Measurements from ENCODE around the gene CFL1.
A peak's percentile ranks its signal among the peaks of the same experiment; 100 is the strongest.
"Not testable (repeated sequence)": the region's sequence is repeated elsewhere in the genome, so short reads cannot be mapped to it uniquely, and the experiment has no call there.

The CFL1 gene

DNA sequence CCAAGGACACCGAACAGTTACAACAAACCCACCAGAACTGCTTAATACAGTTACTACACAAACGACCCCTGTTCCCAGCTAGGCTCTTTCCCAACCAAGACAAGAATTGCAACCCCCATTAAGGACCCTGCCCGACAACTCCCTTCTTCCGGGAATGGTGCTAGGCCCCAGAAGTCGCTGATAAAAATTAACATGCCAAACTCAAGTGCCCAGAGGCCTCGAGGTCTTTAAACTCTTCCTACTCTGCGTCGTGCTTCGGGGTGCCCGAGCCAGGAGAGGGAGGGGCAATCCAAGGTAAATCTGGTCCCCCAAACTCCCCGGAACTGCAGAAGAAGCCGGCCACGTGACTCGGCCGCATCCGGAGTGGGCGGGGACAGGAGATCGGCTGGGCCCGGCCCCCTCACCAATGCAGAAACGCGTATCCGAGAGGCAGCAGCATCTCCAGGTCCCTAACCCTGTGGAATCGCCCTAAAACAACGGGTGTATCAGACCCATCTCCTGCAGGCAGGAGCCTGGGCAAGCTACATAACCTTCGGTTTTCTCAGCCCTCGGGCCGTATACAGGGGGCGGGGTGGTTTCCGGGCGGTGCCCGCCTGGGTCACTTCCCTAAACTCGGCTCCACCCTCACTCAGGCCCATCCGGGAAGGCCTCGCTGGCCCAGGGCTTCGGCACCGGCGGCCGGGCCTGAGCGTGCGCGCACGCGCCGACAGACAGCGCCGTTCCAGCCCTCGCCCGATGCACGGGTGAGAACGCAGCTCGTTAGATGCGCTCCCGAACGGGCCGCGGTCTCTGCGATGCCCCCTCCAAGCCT, 1.1 kb downstream of the CFL1 start:
- DNase-seq, result peak; percentile 92

DNA sequence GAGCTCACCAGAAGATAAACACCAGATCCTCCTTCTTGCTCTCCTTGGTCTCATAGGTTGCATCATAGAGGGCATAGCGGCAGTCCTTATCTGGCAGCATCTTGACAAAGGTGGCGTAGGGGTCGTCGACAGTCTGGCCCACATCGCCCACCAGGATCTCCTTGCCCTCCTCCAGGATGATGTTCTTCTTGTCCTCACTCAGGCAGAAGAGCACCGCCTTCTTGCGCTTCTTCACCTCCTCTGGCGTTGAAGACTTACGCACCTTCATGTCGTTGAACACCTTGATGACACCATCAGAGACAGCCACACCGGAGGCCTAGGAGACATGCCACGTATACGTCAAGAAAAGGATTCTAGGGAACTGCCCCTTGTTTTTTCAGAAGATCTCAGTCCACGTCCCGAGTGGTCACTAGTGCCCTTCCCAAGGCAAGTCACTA, 2.0 kb downstream of the CFL1 start:
- no peak for DNase-seq

DNA sequence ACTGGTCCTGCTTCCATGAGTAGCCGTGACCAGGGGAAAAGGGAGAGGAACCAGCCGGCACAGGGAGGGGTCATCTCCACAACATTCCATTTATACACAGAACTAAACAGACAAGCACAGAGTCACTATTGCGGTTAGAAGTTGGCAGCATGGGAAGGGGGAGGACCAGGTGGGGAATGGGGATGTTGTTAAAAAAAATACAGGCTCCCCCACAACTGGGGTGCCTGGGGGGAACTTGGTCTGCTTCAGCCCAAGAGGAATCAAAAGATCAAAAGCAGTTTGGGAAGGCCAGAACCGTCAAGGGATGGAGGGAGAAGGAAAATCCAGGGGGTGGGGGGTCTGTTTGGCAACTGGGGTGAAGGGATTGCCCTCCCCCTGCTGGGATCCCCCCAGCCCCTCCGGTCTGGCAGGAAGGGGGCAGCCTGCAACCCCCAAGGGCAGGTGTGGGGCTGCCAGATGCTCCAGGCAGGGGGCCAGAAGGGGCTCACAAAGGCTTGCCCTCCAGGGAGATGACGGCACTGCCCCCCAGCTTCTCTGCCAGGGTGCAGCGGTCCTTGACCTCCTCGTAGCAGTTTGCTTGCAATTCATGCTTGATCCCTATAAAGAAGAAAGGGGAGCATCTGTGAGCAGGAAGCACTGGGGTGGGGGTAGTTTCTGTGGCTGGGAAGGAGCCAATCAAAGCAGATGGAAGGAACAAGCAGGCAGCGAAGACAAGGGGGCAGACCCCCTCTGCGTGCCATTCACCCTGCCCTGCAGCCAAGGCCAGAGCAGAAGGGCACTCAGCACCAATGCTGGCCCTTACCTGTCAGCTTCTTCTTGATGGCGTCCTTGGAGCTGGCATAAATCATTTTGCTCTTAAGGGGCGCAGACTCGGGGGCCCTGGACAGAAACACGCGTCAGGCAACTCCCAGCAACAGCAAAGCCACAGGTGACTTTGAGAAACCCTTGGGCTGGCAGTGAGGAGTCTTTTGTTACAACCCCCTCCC, 2.8 kb downstream of the CFL1 start:
- DNase-seq, result no peak

DNA sequence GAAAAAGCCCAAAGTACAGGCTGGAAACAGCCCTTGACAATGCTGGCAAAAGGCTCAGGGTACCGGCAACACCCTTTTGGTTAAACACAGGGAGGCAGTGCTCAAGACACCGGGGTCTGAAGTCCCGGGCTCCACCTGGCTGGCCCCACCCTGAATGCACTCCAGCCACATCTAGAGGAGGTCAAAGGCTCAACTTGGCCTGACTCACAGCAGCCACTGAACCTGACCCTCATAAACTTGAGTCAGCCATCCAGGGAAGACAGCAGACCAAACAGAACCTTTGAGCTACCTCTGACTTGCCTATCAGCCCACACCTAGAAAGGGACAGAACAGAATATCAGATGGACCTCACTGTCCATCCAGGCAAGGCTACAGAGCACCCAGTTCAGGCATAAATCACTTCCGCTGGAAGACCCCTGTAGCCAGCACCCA, 3.8 kb downstream of the CFL1 start:
- DNase-seq, result no peak

DNA sequence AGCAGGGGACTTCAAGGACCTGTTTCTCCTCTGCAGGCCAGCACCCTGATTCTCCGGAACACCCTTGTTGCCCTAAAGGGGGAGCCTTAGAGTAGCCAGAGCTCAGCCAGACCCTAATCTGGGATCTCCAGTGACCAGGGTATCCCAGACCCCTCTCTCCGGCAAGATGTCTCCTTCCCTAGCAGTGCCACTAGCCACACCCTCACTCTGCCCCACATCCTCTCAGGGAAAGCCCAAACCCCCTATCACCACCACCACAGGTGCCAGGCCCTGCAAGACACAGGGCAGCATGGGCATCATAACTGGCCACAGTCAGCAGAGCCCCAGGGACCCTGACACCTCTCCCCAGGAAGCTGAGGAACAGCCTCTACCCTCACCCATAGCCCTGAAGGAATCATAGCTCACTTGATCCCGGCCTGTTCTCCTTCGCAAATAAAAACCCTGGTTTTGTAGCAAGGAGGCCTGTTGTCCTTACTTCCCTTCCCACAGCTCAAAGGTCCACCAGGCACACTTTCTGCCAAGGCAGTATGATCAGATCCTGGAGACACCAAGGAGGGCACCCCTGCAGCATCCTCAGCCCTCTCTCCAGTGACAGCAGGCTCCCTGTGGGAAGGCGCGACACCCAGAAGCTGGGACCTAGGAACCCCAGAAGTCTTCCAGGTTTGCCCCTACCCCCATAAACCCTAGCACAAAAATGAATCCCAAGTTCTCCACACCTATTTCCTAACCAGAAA, 4.6 kb downstream of the CFL1 start:
- no peak for DNase-seq

DNA sequence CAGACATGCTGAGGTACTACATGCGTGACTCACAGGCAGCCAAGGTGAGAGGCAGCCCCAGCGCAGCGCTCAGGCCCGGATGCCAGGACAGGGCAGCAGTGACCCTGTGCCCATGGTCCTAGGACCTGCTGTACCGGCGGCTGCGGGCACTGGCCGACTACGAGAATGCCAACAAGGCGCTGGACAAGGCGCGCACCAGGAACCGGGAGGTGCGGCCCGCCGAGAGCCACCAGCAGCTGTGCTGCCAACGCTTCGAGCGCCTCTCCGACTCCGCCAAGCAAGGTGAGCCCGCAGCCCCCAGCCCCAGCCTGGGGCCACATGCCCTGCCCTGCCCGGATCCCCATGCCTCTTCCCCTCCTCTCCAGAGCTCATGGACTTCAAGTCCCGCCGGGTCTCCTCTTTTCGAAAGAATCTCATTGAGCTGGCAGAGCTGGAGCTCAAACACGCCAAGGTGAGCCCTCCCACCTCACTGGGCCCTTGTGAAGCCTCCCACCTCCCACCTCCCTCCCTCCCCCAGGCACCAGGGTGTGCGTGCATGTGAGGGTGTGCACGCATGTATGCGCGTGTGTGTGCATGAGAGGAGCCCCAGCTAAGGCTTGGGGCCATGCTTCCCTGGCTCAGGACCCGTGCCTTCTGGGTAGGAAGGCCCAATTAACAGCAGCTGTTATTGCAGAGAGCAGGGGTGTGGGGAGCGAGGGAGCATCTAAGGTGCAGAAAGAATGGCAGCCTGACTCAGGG, 5.3 kb downstream of the CFL1 start:
- no peak for DNase-seq

DNA sequence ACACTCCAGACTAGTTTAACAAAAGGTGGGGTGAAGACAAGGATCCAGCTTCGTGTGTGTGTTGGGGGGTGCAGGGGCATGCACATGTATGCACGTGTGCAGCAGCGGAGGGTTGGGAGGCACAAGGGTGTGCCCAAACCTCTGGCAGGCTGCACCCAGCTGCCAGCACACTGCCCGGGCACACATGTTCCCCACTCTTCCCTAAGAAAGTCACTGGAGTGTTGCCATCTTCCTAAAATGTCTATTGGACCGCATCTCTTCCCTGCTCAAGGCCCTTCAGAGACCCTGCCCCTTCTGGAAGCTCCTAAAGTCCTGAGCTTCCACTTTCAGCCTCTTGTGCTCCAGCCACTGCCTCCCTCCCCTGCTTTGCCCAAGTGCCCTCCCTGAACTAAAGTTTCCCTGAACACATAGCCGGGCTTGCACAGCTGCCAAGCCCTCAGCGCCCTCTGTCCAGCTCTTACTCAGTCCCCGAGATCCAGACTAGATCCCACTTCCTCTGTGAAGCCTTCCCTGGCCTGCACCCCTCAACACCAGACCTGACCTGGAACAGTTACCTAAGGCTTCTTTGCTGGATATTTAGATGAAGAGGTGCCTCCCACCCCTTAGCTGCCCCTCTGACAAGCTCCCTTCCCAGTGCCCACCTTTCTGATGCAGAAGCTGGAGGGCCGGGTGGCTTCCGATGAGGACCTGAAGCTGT, 6.0 kb downstream of the CFL1 start:
- no peak for DNase-seq

DNA sequence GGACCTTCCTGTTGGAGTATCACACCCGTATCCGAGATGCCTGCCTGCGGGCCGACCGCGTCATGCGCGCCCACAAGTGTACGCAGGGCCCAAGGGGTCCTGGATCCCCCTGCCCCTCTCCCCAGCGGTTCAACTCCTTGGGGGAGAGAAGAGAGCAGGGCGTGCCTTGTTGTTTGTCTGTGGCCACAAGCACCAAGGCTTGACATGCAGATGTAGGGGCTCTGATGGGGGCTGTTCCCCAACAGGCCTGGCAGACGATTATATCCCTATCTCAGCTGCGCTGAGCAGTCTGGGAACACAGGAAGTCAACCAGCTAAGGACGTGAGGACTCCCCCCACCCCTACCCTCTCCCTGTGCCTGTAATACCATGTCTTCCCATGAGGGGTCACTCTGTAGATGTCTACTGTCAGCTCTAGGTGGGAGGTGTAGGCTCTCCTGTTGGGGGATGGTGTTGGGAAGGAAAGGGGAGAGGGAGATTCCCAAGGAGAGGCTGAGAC, 6.8 kb downstream of the CFL1 start:
- DNase-seq, result peak; percentile 61

DNA sequence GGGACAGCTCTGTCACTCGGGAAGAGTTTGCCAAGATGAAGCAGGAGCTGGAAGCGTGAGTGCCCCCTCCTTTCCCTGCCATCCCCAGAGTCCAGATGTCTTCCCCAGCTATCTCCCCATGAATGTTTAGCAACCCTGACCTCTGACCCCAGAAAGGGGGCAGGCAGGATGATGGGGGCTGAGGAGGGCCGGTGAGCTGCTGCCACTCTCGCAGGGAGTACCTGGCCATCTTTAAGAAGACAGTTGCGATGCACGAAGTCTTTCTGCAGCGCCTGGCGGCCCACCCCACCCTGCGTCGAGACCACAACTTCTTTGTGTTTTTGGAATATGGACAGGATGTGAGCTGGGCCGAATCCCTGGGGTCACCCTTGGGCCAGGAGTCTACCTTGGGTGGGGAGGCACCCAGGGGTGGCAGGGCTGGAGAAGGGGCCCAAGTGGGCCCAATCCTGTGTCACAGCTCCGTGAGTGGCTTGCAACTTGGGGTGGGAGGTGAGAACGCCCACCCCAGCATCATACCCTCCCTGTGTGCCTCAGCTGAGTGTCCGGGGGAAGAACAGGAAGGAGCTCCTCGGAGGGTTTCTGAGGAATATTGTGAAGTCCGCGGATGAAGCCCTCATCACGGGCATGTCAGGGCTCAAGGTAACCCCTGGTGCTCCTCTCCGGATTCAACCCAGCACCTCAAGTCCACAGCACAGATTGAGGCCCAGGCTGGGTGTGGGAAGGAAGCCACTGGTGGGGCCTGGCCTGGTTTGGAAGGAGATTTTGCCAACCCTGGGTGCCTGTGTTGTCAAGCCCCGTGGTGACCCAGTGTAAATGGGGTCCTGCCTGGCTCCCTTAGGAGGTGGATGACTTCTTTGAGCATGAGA, 7.5 kb downstream of the CFL1 start:
- DNase-seq, result no peak

DNA sequence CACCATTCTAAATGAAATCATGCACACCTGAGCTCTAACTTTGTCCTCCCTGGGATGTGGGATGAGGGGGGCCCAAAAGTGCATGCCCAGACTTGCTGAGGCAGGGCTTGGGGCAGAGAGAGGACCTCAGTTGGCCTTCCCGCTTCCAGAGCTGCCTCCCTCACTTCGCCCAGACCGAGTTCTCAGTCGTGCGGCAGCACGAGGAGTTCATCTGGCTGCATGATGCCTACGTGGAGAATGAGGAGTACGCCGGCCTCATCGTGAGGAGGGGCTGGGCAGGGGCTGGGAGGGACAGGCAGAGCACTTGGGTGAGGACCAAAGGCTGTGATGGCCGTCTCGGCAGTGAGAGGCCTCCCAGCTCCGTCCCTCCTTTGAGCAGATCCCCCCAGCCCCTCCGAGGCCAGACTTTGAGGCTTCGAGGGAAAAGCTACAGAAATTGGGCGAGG, 8.2 kb downstream of the CFL1 start:
- DNase-seq, result no peak

DNA sequence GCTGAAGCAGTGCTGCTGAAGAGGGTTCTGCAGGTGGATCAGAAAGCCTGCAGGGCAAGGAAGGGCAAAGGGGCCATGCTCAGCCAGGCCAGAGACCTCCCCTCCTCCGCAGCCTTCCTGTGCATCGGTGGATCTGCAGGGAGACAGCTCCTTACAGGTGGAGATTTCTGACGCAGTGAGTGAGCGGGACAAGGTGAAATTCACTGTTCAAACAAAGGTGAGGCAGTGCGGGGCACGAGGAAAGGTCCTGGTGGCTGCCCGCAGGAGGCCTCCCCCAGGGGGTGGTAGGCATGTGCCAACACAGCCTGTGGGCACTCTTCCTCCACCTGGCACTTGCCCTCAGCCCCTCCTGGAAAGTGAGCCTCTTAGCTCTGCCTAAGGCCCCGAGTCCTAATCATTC, 8.6 kb downstream of the CFL1 start:
- no peak for DNase-seq

DNA sequence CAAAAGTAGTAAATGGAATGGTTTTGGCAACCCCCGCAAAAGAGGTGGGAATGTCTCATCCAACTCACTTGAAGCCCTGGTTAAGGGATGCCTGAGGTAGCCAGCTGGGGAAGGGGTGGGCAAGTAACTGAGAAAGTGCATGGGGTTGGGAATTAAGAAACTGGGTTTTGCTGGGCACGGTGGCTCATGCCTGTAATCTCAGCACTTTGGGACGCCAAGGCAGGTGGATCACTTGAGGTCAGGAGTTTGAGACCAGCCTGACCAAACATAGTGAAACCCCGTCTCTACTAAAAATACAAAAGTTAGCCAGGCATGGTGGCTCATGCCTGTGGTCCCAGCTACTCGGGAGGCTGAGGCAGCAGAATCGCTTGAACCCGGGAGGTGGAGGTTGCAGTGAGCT, 9.3 kb downstream of the CFL1 start:
- not testable (repeated sequence) for DNase-seq

DNA sequence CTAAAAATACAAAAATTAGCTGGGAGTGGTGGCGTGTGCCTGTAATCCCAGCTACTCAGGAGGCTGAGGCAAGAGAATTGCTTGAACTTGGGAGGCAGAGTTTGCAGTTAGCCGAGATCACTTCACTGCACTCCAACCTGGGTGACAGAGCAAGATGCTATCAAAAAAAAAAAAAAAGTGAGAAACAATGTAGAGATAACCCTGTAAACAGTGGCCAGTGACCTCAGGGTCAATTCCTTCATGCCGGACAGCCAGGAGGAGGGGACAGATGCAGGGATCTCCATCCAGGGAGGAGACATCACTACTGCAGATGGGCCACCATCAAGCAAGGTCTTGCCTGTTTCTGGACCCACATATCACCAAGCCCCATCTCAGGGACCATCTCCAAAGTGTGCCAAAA, 10.2 kb downstream of the CFL1 start:
- no peak for DNase-seq

DNA sequence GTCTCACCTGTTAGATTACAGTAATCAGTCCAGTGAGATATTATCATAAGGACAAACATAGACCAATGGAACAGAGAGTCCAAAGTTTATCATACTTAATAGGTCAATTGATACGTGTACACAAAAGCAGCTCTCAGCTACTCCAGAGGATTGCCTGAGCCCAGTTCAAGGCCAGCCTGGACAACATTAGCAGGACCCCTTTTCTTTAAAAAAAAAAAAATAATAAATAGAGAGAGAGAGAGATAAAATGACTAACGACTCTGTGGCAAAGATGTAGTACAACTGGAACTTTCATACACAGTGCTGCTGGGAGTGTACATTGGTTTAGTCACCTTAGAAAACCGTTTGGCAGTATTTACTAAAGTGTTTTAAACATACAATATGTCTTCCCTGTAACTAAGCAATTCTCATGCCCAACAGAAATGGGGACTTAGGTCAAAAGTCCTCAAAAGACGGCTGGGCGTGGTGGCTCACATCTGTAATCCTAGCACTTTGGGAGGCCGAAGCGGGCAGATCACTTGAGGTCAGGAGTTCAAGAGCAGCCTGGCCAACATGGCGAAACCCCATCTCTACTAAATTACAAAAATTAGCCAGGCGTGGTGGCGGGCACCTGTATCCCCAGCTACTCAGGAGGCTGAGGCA, 13.6 kb downstream of the CFL1 start:
- DNase-seq, result no peak

DNA sequence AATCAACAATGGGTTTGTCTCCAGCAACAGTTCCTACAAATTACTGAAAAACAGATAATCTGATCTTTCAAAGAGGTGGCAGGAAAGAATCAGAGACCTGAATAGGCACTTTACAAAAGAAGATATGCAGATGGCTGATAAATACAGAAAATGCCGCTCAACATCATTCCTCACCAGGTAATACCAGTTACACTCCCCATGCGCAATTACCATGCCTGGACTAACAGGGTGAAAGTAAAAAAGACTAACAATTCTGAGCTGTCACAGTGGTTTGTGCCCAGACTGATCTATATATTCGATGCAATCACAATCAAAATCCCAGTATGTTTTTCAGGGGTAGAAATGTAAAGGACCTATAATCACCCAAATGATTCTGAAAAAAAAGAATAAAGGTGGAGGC, 14.2 kb downstream of the CFL1 start:
- DNase-seq, result no peak

DNA sequence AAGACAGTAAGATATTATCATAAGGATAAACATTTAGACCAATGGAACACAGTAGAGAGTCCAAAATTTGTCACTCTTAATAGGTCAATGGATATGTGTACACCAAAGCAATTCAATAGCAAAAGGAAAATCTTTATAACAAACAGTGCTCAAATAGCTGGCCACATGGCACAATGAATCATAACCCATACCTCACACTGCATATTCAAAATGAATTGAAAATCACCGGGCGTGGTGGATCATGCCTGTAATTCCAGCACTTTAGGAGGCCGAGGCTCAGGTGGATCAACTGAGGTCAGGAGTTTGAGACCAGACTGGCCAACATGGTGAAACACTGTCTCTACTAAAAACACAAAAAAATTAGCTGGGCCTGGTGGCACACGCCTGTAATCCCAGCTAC, 15.8 kb downstream of the CFL1 start:
- DNase-seq, result no peak

DNA sequence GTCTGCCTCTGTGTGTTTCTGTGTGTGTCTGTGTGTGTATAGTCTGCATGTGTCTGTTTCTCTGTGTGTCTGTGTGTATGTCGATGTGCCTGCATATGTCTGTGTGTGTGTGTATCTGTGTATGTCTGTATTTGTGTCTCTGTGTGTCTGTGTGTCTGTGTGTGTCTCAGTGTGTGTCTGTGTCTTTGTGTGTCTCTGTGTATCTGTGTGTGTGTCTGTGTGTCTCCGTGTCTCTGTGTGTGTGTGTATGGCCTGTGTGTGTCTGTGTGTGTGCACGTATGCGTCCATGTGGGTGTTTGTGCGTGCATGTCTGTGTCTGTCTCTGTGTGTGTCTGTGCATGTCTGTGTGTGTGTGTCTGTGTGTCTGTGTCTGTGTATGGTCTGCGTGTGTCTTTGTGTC, 23.8 kb downstream of the CFL1 start:
- no peak for DNase-seq

DNA sequence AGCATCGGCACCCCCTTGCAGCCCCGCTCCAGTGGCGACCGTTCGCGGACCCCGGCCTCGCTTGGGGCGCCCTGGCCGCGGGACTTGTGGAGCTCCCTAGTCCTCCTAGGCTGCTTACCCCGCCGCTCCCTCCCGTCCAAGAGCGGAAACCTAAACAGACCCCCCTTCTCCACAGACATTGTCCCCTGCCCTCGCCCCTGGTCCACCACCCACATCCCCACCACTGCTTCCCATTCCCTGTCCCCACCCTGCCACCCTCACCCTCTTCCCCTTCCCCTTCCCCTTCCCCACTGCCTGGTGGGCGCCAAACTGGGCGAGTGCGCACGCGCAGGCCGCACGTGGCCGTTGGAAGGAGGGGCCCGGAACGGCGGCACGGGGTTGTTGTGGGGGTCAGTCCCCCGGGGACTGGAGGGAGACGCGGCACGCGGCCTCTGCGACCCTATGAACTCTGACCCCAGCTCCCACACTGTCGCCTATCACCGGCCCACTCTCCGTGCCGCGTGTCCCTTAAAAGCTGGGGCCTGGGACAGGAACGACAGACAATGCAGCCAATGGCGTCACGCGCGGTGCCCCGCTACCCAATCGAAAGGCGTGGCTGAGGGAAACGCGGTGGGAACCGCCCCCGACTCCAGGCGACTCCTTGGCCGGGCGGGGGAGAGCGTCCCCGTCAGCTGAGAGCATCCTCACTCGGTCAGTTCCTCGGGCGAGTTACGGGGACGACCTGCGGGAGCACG, 24.5 kb downstream of the CFL1 start, which contains the start of gene SNX32:
Gene SNX32 (plus strand): TSS at position 667 of the 734 bp plus-strand sequence. CDS start 103 bp downstream, outside the sequence.
- DNase-seq, result peak; percentile 98

DNA sequence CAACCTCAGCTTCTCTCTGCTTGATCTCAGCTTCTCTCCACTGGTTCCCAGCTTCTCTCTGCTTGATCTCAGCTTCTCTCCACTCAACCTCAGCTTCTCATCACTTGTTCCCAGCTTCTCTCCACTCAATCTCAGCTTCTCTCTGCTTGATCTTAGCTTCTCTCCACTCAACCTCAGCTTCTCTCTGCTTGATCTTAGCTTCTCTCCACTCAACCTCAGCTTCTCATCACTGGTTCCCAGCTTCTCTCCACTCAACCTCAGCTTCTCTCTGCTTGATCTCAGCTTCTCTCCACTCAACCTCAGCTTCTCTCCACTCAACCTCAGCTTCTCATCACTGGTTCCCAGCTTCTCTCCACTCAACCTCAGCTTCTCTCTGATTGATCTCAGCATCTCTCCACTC, 25.7 kb downstream of the CFL1 start:
- not testable (repeated sequence) for DNase-seq

All from hematopoietic multipotent progenitor cell treated with erythropoietin and hydrocortisone succinate and interleukin-3 and kit ligand, for 4 days (in vitro differentiated cells).